Measurements from ENCODE around the gene CDKN2B.

GRCh38 chr9:22054529-22054928, 45.4 kb upstream of the CDKN2B start:
- TF ChIP-seq POLR2AphosphoS5 (IDR thresholded peaks at IDR 0.05; ENCODE audit: borderline replicate concordance, low read depth, low read length) = no peak
- no peak for TF ChIP-seq FOXP2 (optimal IDR thresholded peaks at IDR 0.05; ENCODE audit: control extremely low read depth, extremely low read length, insufficient read depth)
- TF ChIP-seq EZH2 (IDR thresholded peaks at IDR 0.05) = no peak

Measured in SK-N-MC (cell line).